Body of pancreas (tissue), 4 donors: ENCODE results near the gene PKN1. TPM values are rescaled to one million over a fixed set of nuclear protein-coding genes. Genes with fewer than 3 reads are reported as not detected.
A peak's percentile ranks its signal among the peaks of the same experiment; 100 is the strongest.
"Not testable (repeated sequence)": the region's sequence is repeated elsewhere in the genome, so short reads cannot be mapped to it uniquely, and the experiment has no call there.

Experiments used
- ATAC-seq: fragments of 150-250 bp; one replicate; pipeline ENCODE4 v1.9.1; 2016
- DNase-seq, 4 donors: peaks; one replicate each; pipeline ENCODE4 v3.0.0-alpha.2; 2019
- H3K27ac ChIP-seq, 4 donors: fragments of 200-600 bp; sonication (generic); 1 replicate in 3 of 4; 2 replicates in 1 of 4; pipeline versions ENCODE4 v1.5.1 to v1.6.1; 2016 to 2019; ENCODE audit warnings: mild to moderate bottlenecking in 1 of 4, mixed read lengths in 1 of 4, moderate library complexity in 1 of 4
- H3K27me3 ChIP-seq, 2 donors: fragments of 200-600 bp; sonication (generic); one replicate each; pipeline ENCODE4 v1.6.0; 2016; ENCODE audit warnings: mild to moderate bottlenecking in 1 of 2
- H3K36me3 ChIP-seq, 2 donors: fragments of 200-600 bp; sonication (generic); replicated peaks in 1 of 2; 2 replicates each; pipeline ENCODE4 v1.5.1; 2016; ENCODE audit warnings: low read depth in 2 of 2; ENCODE audit not compliant: insufficient read depth in 1 of 2
- H3K4me1 ChIP-seq: fragments of 200-600 bp; sonication (generic); one replicate; pipeline ENCODE4 v1.6.0; 2016
- H3K4me3 ChIP-seq, 2 donors: fragments of 200-600 bp; sonication (generic); 1 replicate in 1 of 2; 2 replicates in 1 of 2; pipeline ENCODE4 v1.5.1; 2016 to 2019
- H3K9me3 ChIP-seq, 3 donors: fragments of 200-600 bp; sonication (generic); 1 replicate in 2 of 3; 2 replicates in 1 of 3; pipeline ENCODE4 v1.5.1; 2016
- CTCF ChIP-seq, 7 experiments: fragments of 450-650 bp in 4 of 7; fragments of 200-600 bp in 3 of 7; sonication (generic) in 3 of 7; IDR thresholded peaks; one replicate each; pipeline ENCODE4 v1.5.1; 2016 to 2019; ENCODE audit warnings: antibody characterized with exemption in 7 of 7
- POLR2A ChIP-seq, 3 donors: fragments of 450-650 bp; IDR thresholded peaks; one replicate each; pipeline ENCODE4 v1.6.1; 2016; ENCODE audit warnings: antibody characterized with exemption in 3 of 3, mild to moderate bottlenecking in 2 of 3
- WGBS, 2 donors: methylation state at CpG; one replicate each; pipeline ENCODE4 v1.1.5; 2017; 5-methylcytosine and 5-hydroxymethylcytosine counted together
- intact Hi-C: fragments of 100-400 bp; cut with DNase I; formaldehyde crosslinking; loops from one replicate; pipeline ENCODE4 v1.15.1; 2023
- total RNA-seq, 2 donors: library from RNA; depleted of rRNA; stranded (reverse); fragments of >200 nt; gene quantifications; one replicate each; pipeline ENCODE4 v1.1.0, GENCODE V29; 2016

PKN1 gene
- total RNA-seq, 2 donors from 2014 or later, result 82.5 to 83.4 TPM

- no peak for ATAC-seq
Observed at GRCh38 chr19:14395710-14396336, 37.3 kb upstream of the PKN1 start.

DNA sequence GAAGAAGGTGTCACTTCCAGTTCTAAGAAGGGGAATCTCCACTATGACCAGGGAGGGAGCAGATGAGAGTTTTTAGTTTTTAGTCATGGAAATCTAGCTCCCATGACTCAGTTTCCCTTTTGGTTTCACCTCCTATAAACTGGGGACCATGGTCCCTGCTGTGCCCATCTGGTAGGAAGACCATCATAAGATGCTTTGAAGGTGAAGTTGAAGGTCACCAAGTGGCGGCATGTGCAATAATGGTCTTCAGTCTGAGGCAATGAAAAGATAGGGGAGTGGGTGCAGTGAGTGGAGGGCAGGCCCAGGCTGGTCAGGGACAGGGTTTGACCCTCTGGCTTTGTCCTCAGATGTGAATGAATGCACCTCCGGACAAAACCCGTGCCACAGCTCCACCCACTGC is 36.4 kb upstream of the PKN1 start:
- ATAC-seq, H3K4me1 ChIP-seq, H3K27me3 ChIP-seq, H3K9me3 ChIP-seq, DNase-seq, H3K36me3 ChIP-seq, H3K27ac ChIP-seq, intact Hi-C loops, H3K4me3 ChIP-seq: not testable (repeated sequence)
- WGBS, 2 donors, result 100% methylated on average over 2 of the region's 3 CpGs; no CpG with 5 or more reads in 1 of the 2 donors

More at GRCh38 chr19:14395710-14396336, 37.3 kb upstream of the PKN1 start:
- H3K27ac ChIP-seq, result no peak overlapping the region
- H3K9me3 ChIP-seq, result no peaks in the 10 kb centered on the region
- no peak for DNase-seq
- intact Hi-C loops, result no loop called here
- TF ChIP-seq CTCF (IDR thresholded peaks at IDR 0.05) (no peak), POLR2A (IDR thresholded peaks at IDR 0.05) (no peak)
- 83 to 92% methylated on average over 5 to 16 of the region's 16 CpGs for WGBS, 2 donors
- peaks cover 0 to 10% of the 10 kb centered on the region in 2 donors for H3K36me3 ChIP-seq
- H3K4me3 ChIP-seq, result no peak overlapping the region
- H3K27me3 ChIP-seq, result no peaks in the 10 kb centered on the region
- H3K4me1 ChIP-seq, result no peaks in the 10 kb centered on the region

- H3K9me3 ChIP-seq, ATAC-seq, H3K36me3 ChIP-seq, intact Hi-C loops, H3K27me3 ChIP-seq, H3K27ac ChIP-seq, H3K4me1 ChIP-seq, DNase-seq, H3K4me3 ChIP-seq: not testable (repeated sequence)
- 93 to 100% methylated on average over 1 to 12 of the region's 16 CpGs for WGBS, 2 donors
Observed at GRCh38 chr19:14397168-14397567, 35.9 kb upstream of the PKN1 start.

- no peaks in the 10 kb centered on the region for H3K9me3 ChIP-seq
- H3K4me3 ChIP-seq, result no peak overlapping the region
- TF ChIP-seq CTCF (IDR thresholded peaks at IDR 0.05) (no peak), POLR2A (IDR thresholded peaks at IDR 0.05) (no peak)
- DNase-seq, result no peak
- ATAC-seq, result no peak
- intact Hi-C loops, result no loop called here
- WGBS, 2 donors, result 89 to 90% methylated on average over 9 to 11 of the region's 11 CpGs
- H3K4me1 ChIP-seq, result peaks cover 4% of the 10 kb centered on the region
- H3K27me3 ChIP-seq, result no peaks in the 10 kb centered on the region
- peaks cover 0 to 5% of the 10 kb centered on the region in 2 donors for H3K36me3 ChIP-seq
- no peak overlapping the region for H3K27ac ChIP-seq
Observed at GRCh38 chr19:14400951-14401431, 32.1 kb upstream of the PKN1 start.

DNA sequence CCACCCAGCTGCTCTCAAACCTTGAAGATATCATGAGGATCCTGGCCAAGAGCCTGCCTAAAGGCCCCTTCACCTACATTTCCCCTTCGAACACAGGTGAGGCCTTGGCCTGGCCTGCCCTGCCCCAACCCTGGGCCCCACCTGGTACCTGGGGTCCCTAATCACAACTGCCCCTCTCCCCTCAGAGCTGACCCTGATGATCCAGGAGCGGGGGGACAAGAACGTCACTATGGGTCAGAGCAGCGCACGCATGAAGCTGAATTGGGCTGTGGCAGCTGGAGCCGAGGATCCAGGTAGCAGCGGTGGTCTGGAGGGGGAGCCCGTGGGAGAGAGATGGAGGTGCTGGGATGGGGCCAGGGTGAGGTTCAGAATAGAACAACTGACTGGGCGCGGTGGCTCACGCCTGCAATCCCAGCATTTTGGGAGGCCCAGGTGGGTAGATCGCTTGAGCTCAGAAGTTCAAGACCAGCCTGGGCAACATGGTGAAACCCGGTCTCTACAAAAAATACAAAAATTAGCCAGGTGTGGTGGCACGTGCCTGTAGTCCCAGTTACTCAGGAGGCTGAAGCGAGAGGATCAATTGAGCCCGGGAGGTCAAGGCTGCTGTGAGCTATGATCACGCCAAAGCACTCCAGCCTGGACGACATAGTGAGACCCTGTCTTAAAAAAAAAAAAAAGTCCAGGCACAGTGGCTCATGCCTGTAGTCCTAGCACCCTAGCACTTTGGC is 31.5 kb upstream of the PKN1 start:
- TF ChIP-seq POLR2A (IDR thresholded peaks at IDR 0.05) (no peak), CTCF (IDR thresholded peaks at IDR 0.05) (no peak)
- Histone ChIP-seq H3K36me3 (peaks cover 0 to 5% of the 10 kb centered on the region in 2 donors), H3K27ac (peak overlapping the region in 1 of 4 donors; percentile 8), H3K4me1 (peaks cover 10% of the 10 kb centered on the region), H3K9me3 (no peaks in the 10 kb centered on the region), H3K27me3 (no peaks in the 10 kb centered on the region), H3K4me3 (no peak overlapping the region)
- WGBS, 2 donors, result 89 to 98% methylated on average over 15 to 18 of the region's 18 CpGs
- DNase-seq, result no peak
- intact Hi-C loops, result no loop called here
- no peak for ATAC-seq
